Measurements from ENCODE around the gene SNTN.

GRCh38 chr3:63655519-63655918 is 3.0 kb downstream of the SNTN start:
- TF ChIP-seq POLR2AphosphoS5 (IDR thresholded peaks at IDR 0.05; ENCODE audit: borderline replicate concordance, low read depth, low read length) (no peak), EZH2 (IDR thresholded peaks at IDR 0.05) (no peak), FOXP2 (optimal IDR thresholded peaks at IDR 0.05; ENCODE audit: control extremely low read depth, extremely low read length, insufficient read depth) (no peak)
